ENCODE data around the gene RAB35.
"Not testable (repeated sequence)": the region's sequence is repeated elsewhere in the genome, so short reads cannot be mapped to it uniquely, and the experiment has no call there.

RAB35 gene

GRCh38 chr12:120067084-120067869 is 49.3 kb downstream of the RAB35 start:
- no peak for DNase-seq (ENCODE audit: low read depth)
- H3K4me3 ChIP-seq (ENCODE audit: low read depth, low read length) = no peak overlapping the region

- no peak overlapping the region for H3K4me3 ChIP-seq (ENCODE audit: low read depth, low read length)
- no peak for DNase-seq (ENCODE audit: low read depth)
These were observed 50.2 kb downstream of the RAB35 start for GRCh38 chr12:120066341-120066740.

- H3K4me3 ChIP-seq (ENCODE audit: low read depth, low read length) = no peak overlapping the region
These were observed 51.1 kb downstream of the RAB35 start for GRCh38 chr12:120065472-120065871.

GRCh38 chr12:120064054-120064940 is 52.3 kb downstream of the RAB35 start:
- H3K4me3 ChIP-seq (ENCODE audit: low read depth, low read length) = no peak overlapping the region
- DNase-seq (ENCODE audit: low read depth) = no peak

More at GRCh38 chr12:120065472-120065871, 51.1 kb downstream of the RAB35 start:
- DNase-seq (ENCODE audit: low read depth) = no peak

GRCh38 chr12:120062976-120063579 is 53.5 kb downstream of the RAB35 start:
- DNase-seq (ENCODE audit: low read depth) = no peak
- H3K4me3 ChIP-seq (ENCODE audit: low read depth, low read length) = no peak overlapping the region

DNA sequence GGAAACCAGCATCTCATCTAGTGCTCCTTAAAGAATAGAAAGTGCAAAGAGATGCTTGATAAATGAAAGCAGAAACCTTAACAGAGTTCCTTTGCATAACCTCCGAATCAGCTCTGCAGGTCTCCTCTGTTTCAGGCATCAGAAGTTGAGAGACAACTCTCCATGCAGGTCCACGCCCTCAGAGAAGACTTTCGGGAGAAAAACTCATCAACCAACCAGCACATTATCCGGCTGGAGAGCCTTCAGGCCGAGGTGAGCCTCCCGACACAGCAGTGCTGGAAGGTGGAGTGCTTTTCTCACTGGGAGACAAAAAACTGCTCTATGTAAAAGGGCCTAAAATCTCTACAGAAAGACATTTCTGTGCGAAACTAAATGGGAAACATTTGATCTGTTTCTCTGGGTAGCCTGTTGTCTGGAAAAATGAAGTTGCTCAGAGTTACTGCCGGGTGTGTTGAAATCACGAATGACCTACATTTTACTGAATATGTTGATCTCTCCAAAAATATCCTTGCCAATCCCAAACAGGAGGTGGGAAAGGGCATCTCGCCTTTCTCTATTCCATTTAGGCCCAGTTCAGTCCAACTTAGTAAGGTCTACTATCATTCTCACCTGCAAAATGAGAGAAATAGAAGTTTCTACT is 54.9 kb downstream of the RAB35 start:
- DNase-seq (ENCODE audit: low read depth) = no peak
- H3K4me3 ChIP-seq (ENCODE audit: low read depth, low read length) = no peak overlapping the region

DNA sequence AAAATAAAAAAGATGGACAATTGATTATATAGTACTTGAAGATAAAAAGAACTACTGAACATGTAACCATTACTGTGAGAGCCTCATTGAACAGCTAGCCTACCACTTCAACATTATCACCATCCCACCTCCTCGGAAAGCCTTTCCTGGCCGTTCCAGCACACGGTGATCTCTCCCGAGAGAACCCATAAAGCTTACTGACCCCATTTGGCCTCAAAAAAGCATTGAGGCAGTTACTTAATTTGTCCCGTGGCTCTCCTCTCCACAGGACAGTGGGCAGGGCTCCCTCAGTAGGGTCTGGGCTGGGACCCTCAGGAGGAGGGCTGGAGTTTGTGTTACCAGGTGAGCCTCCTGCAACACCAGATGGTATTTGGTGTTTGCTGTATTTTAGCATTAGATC is 55.8 kb downstream of the RAB35 start:
- DNase-seq (ENCODE audit: low read depth) = no peak
- no peak overlapping the region for H3K4me3 ChIP-seq (ENCODE audit: low read depth, low read length)

GRCh38 chr12:120060196-120060595 is 56.4 kb downstream of the RAB35 start:
- DNase-seq (ENCODE audit: low read depth) = no peak
- H3K4me3 ChIP-seq (ENCODE audit: low read depth, low read length) = no peak overlapping the region

GRCh38 chr12:120056739-120057138 is 59.8 kb downstream of the RAB35 start:
- no peak for DNase-seq (ENCODE audit: low read depth)
- no peak overlapping the region for H3K4me3 ChIP-seq (ENCODE audit: low read depth, low read length)

GRCh38 chr12:120055231-120056000 is 61.1 kb downstream of the RAB35 start:
- H3K4me3 ChIP-seq (ENCODE audit: low read depth, low read length) = no peak overlapping the region
- no peak for DNase-seq (ENCODE audit: low read depth)

DNA sequence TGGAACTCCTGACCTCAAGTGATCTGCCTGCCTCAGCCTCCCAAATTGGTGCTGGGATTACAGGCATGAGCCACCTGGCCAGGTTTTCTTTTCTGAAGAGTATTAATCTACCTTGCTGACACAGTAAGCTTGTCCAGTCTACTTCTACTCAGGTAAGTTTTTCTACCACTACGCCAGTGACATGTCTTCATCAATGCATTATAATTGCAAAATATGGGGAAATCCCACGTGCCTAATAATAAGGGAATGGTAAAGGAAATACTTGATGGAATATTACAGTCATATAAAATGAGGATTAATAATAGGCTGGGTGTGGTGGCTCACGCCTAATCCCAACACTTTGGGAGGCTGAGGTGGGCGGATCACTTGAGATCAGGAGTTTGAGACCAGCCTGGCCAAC is 62.3 kb downstream of the RAB35 start:
- no peak for DNase-seq (ENCODE audit: low read depth)
- no peak overlapping the region for H3K4me3 ChIP-seq (ENCODE audit: low read depth, low read length)

- no peak for DNase-seq (ENCODE audit: low read depth)
- no peak overlapping the region for H3K4me3 ChIP-seq (ENCODE audit: low read depth, low read length)
These were observed 65.0 kb downstream of the RAB35 start for GRCh38 chr12:120051535-120051934.

GRCh38 chr12:120049426-120049825 is 67.1 kb downstream of the RAB35 start:
- H3K4me3 ChIP-seq (ENCODE audit: low read depth, low read length) = no peak overlapping the region

DNA sequence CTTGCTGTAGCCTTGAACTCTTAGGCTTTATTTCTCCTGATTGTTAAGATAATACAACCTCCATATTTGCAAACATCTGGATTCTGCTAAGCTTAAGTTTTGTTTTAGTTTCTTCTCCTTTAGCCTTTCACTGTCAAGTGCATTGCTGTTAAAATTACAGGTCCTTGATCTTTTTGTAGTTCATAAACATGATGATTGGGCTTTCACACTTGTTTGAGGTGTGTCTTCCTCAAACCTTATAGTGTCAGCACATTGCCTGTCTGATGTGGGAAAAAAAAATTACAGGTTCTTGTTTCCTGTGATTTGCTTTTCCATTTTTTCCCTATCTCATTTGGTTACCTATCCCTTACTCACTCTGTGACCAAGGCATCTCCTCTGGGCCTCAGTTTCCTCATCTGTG is 68.3 kb downstream of the RAB35 start:
- H3K4me3 ChIP-seq (ENCODE audit: low read depth, low read length) = no peak overlapping the region
- DNase-seq (ENCODE audit: low read depth) = no peak

More at GRCh38 chr12:120049426-120049825, 67.1 kb downstream of the RAB35 start:
- no peak for DNase-seq (ENCODE audit: low read depth)

DNA sequence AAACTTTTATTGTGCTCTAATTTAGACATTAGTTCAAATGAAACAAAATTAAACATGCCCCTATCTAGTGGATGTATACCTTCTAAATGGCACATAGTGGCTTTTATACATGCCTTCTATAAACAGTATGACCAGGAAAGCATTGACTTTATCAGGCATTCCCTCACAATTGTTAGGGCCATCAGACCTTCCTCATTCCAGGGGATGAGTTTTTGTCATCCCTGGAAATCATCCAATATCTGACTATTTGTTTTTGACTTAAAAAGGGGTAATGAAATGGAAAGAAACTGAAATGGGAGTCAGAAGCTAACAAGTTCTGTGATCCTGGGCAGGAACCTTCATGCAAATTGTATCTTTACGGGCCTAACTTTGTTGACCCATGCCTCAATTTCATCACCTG is 69.5 kb downstream of the RAB35 start:
- H3K4me3 ChIP-seq (ENCODE audit: low read depth, low read length) = no peak overlapping the region
- no peak for DNase-seq (ENCODE audit: low read depth)

GRCh38 chr12:120045367-120045766 is 71.2 kb downstream of the RAB35 start:
- not testable (repeated sequence) for DNase-seq (ENCODE audit: low read depth); H3K4me3 ChIP-seq (ENCODE audit: low read depth, low read length)
